ENCODE measurements around the gene IZUMO1.
A peak's percentile ranks its signal among the peaks of the same experiment; 100 is the strongest.
"Not testable (repeated sequence)": the region's sequence is repeated elsewhere in the genome, so short reads cannot be mapped to it uniquely, and the experiment has no call there.

The IZUMO1 gene

DNA sequence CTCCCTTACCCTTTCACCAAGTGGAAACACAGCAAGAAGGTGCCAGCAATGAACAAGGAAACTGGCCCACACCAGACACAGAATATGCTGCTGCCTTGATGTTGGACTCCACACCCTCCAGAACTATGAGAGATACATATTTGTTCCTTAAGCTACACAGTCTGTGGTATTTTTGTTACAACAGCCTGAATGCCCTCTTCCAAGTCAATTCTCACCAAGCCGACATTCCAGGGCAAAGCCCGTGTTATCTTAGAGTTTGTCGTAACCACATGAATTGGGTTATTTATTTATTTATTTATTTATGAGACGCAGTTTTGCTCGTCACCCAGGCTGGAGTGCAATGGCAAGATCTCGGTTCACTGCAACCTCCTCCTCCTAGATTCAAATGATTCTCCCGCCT, 23.6 kb upstream of the IZUMO1 start:
- no peaks in the 10 kb centered on the region for H3K9me3 Mint-ChIP-seq (ENCODE audit: low read depth)
- no peak overlapping the region for H3K27ac Mint-ChIP-seq

DNA sequence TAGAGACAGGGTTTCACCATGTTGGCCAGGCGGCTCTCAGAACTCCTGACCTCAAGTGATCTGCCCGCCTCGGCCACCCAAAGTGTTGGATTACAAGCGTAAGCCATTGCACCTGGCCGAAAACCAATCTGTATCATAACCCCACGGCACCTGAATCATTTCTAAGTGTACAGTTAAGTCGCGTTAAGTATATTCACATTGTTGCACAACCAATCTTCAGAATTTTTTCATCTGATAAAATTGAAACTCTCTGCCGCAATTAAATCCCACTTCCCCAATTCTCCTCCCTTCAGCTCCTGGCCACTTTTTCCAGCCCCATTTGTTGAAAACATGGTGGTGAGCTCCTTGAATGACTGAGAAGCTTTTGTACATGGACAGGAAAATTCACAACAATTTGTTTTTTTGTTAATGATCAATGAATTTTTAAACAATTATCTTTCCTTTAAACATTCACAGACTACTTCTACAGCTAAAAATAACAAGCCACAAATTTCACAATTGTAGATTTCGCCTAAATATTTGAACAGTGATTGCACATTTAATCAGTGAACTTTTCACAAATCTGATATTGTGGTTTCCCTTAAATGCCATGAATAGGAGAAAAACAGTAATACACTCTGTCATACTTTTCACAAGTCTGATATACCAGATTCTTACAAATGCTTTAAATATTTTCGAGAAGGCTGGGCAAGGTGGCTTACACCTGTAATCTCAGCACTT, 22.4 kb upstream of the IZUMO1 start:
- H3K36me3 Mint-ChIP-seq = no peaks in the 10 kb centered on the region
- peaks cover 10% of the 10 kb centered on the region for H3K27me3 Mint-ChIP-seq
- no peak overlapping the region for H3K27ac Mint-ChIP-seq
- no peak overlapping the region for H3K4me3 Mint-ChIP-seq
- no peaks in the 10 kb centered on the region for H3K9me3 Mint-ChIP-seq (ENCODE audit: low read depth)
- no peaks in the 10 kb centered on the region for H3K4me1 Mint-ChIP-seq (ENCODE audit: low read depth)

More for the DNA sequence above, 23.6 kb upstream of the IZUMO1 start:
- no peaks in the 10 kb centered on the region for H3K36me3 Mint-ChIP-seq
- H3K4me3 Mint-ChIP-seq = no peak overlapping the region
- H3K4me1 Mint-ChIP-seq (ENCODE audit: low read depth) = no peaks in the 10 kb centered on the region
- H3K27me3 Mint-ChIP-seq = peaks cover 10% of the 10 kb centered on the region

DNA sequence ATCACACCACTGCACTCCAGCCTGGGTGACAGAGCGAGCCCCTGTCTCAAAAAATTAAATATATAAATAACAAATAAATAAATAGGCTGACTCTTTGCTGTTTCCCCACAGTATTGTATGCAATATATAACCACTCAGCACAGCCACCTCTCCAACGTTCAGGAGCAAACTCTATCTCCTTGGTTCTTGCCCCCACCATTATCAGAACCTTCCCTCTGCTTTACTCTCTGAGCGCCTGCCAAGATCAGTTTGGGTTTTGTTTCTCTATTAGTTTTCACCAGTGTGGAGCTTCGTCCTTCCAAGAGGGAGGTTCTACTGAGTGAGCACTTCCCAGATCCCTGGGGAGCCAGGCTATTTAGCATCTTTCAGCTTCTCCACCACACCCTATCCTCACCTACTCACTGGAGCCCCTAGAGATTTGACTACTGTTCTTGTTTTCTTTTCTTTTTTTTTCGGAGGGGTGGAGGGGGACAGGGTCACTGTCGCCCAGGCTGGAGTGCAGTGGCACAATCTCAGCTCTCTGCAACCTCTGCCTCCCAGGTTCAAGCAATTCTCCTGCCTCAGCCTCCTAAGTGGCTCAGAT, 21.6 kb upstream of the IZUMO1 start:
- not testable (repeated sequence) for H3K27ac Mint-ChIP-seq

GRCh38 chr19:48765816-48766215, 19.1 kb upstream of the IZUMO1 start:
- not testable (repeated sequence) for H3K27me3 Mint-ChIP-seq; H3K4me3 Mint-ChIP-seq; H3K27ac Mint-ChIP-seq; H3K4me1 Mint-ChIP-seq (ENCODE audit: low read depth); H3K9me3 Mint-ChIP-seq (ENCODE audit: low read depth); H3K36me3 Mint-ChIP-seq

More for the DNA sequence above, 21.6 kb upstream of the IZUMO1 start:
- not testable (repeated sequence) for H3K9me3 Mint-ChIP-seq (ENCODE audit: low read depth); H3K4me1 Mint-ChIP-seq (ENCODE audit: low read depth); H3K27me3 Mint-ChIP-seq; H3K36me3 Mint-ChIP-seq; H3K4me3 Mint-ChIP-seq

DNA sequence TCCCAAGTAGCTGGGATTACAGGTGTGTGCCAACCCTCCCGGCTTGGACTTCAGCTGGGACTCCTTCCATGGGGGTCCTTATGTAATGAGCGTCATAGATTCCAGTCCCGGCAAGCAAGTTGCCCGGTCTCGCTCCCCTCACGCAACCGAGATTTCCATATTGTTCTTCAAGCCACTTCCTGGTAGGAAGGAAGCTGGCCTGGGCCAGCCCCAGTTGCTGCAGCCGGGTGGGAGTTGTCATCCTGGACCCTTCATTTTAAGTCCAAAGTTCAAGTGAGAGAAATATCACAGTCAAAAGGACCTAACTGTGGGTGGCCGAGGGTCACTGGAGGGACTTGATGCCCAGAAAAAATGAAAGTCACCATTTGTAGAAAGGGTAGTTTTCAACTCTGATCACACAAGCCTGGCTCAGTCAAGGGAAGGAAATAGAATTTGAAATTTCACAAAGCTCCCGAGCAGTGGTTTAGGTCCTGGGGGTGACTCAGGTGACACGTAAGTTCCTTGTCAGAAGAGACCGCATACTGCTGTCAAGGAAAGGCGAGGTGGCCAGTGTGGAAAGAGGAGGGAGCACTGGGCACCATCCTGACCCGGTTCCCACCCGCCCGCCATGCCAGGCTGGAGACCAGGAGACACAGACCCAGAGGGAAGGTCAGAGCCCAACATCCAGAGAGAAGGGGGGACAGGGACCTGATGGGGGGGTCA, 13.9 kb upstream of the IZUMO1 start:
- Mint-ChIP-seq H3K36me3 (no peaks in the 10 kb centered on the region), H3K4me3 (no peak overlapping the region), H3K27me3 (no peaks in the 10 kb centered on the region), H3K9me3 (ENCODE audit: low read depth) (no peaks in the 10 kb centered on the region), H3K4me1 (ENCODE audit: low read depth) (peaks cover 6% of the 10 kb centered on the region), H3K27ac (no peak overlapping the region)

DNA sequence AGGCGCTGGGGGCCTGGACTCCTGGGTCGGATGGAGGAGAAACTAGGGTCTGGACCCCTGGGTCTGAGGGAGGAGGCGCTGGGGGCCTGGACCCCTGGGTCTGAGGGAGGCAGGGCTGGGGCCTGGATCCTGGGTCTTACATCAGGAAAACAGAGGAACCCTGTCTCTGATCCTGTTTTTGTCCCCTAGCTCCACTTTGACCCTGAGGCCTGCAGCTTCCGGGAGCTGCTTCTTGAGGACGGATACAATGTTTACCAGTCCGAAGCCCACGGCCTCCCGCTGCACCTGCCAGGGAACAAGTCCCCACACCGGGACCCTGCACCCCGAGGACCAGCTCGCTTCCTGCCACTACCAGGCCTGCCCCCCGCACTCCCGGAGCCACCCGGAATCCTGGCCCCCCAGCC, 11.0 kb upstream of the IZUMO1 start:
- H3K27me3 Mint-ChIP-seq = peaks cover 8% of the 10 kb centered on the region
- H3K4me1 Mint-ChIP-seq (ENCODE audit: low read depth) = peaks cover 13% of the 10 kb centered on the region
- no peaks in the 10 kb centered on the region for H3K9me3 Mint-ChIP-seq (ENCODE audit: low read depth)
- no peak overlapping the region for H3K4me3 Mint-ChIP-seq
- H3K36me3 Mint-ChIP-seq = no peaks in the 10 kb centered on the region
- no peak overlapping the region for H3K27ac Mint-ChIP-seq

DNA sequence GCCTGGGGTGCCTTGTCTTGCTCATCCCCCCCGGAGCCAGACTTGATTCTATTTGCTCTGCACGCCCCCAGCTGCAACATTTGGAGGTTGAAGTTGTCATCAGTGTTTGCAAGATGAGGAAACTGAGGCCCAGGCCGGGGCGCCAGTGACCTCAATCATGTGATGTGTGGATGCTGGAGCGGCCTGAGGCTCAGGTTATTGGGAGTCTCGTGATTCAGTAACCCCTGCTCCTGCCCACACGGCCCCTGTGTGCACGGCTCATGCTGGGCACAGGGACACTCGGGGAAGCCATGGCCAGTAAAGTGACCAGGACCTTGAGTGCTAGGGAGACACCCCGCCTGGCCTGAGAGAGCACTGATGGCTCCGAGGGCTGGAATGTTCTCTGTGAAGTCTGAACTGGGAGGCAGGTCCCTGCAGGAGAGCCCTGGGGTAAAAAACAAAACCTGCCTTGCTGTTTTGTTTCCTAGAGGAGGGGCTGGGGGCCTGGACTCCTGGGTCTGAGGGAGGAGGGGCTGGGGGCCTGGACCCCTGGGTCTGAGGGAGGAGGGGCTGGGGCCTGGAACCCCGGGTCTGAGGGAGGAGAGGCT, 10.5 kb upstream of the IZUMO1 start:
- Mint-ChIP-seq H3K27ac (no peak overlapping the region), H3K4me3 (no peak overlapping the region), H3K27me3 (peaks cover 8% of the 10 kb centered on the region), H3K4me1 (ENCODE audit: low read depth) (peaks cover 14% of the 10 kb centered on the region), H3K9me3 (ENCODE audit: low read depth) (no peaks in the 10 kb centered on the region), H3K36me3 (no peaks in the 10 kb centered on the region)

DNA sequence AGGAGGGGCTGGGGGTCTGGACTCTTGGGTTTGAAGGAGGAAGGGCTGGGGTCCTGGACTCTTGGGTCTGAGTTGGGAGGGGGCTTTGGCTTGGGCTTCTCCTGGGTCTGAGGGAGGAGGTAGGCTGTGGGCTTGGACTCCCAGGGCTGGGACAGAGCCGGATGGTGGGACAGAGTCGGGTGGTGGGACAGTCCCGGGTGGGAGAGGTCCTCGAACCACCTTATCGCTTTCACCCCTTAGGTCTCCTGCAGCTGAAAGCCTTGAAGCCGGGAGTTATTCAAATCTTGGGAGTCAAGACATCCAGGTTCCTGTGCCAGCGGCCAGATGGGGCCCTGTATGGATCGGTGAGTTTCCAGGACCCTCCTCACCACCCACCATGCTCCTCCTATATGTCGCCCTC, 10.0 kb upstream of the IZUMO1 start:
- Mint-ChIP-seq H3K36me3 (no peaks in the 10 kb centered on the region), H3K4me3 (no peak overlapping the region), H3K4me1 (ENCODE audit: low read depth) (peaks cover 17% of the 10 kb centered on the region), H3K27ac (no peak overlapping the region), H3K9me3 (ENCODE audit: low read depth) (no peaks in the 10 kb centered on the region), H3K27me3 (peaks cover 8% of the 10 kb centered on the region)

DNA sequence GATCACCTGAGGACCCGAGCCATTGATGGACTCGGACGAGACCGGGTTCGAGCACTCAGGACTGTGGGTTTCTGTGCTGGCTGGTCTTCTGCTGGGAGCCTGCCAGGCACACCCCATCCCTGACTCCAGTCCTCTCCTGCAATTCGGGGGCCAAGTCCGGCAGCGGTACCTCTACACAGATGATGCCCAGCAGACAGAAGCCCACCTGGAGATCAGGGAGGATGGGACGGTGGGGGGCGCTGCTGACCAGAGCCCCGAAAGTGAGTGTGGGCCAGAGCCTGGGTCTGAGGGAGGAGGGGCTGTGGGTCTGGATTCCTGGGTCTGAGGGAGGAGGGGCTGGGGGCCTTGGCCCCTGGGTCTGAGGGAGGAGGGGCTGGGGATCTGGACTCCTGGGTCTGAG, 9.5 kb upstream of the IZUMO1 start:
- H3K27ac Mint-ChIP-seq = no peak overlapping the region
- peaks cover 9% of the 10 kb centered on the region for H3K27me3 Mint-ChIP-seq
- H3K36me3 Mint-ChIP-seq = no peaks in the 10 kb centered on the region
- no peaks in the 10 kb centered on the region for H3K9me3 Mint-ChIP-seq (ENCODE audit: low read depth)
- no peak overlapping the region for H3K4me3 Mint-ChIP-seq
- peaks cover 18% of the 10 kb centered on the region for H3K4me1 Mint-ChIP-seq (ENCODE audit: low read depth)

GRCh38 chr19:48755787-48756186, 9.1 kb upstream of the IZUMO1 start:
- Mint-ChIP-seq H3K27ac (no peak overlapping the region), H3K4me1 (ENCODE audit: low read depth) (peaks cover 20% of the 10 kb centered on the region), H3K9me3 (ENCODE audit: low read depth) (no peaks in the 10 kb centered on the region), H3K4me3 (no peak overlapping the region), H3K36me3 (no peaks in the 10 kb centered on the region), H3K27me3 (peaks cover 11% of the 10 kb centered on the region)

- no peaks in the 10 kb centered on the region for H3K9me3 Mint-ChIP-seq (ENCODE audit: low read depth)
- H3K4me3 Mint-ChIP-seq = no peak within 1 kb of the TSS
- no peak within 1 kb of the TSS for H3K27ac Mint-ChIP-seq
- peaks cover 14% of the 10 kb centered on the region for H3K4me1 Mint-ChIP-seq (ENCODE audit: low read depth)
- peaks cover 11% of the 10 kb centered on the region for H3K27me3 Mint-ChIP-seq
- H3K36me3 Mint-ChIP-seq = no peaks in the 10 kb centered on the region
Measured at GRCh38 chr19:48755084-48755641, 8.5 kb upstream of the IZUMO1 start, which contains the start of gene FGF21. FGF21 (plus strand) TSS chr19:48755524; CDS start chr19:48756237, 713 bp downstream.

DNA sequence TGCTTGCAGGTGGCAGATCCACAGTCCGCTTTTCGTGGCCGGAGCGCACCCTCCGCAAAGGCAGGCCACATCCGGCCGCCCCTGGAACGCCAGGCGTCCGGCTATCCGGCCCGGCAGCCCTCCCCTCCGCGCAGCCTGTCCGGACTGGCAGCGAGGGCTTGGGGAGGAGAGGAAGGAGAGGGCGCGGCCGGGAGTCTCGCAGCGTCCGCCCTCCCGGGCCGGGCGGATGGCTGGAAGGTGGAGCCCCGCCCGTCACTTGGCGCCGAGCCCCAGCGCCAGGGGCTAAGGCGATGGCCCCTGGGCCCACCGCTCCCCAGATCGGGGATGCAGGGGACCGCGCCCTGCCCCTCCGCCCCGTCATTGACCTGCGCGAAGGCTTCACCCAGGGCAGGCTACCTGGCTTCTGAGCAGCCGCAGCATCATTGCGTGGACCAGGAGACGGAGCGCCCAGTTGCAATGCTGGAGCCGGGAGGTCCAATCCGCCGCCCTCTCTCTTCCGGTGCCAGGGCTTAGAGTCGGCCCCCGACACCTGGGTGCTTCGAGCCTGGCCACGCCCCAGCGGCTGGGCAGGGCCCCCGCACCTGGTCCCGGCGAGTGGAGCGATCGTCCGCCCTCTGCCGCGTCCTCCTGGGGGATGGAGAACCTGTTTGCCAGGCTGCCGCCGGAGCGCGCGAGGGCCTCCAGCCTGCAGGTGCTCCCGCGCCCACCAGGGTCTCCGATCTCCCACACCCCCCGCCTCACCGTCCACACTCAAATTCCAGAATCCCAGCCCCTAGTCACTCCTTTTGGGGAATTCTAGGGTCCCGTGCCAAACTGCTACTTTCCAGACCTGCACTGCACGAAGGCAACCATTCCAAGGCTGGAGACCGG, 6.0 kb upstream of the IZUMO1 start, which contains the start of gene FUT1:
Gene FUT1 (minus strand): TSS at position 146 of the 870 bp plus-strand sequence. CDS start 1,360 bp downstream, outside the sequence.
- Mint-ChIP-seq H3K9me3 (ENCODE audit: low read depth) (no peaks in the 10 kb centered on the region), H3K36me3 (no peaks in the 10 kb centered on the region), H3K4me1 (ENCODE audit: low read depth) (peaks cover 14% of the 10 kb centered on the region), H3K27me3 (peaks cover 11% of the 10 kb centered on the region), H3K4me3 (peak within 1 kb of the TSS; percentile 85), H3K27ac (no peak within 1 kb of the TSS)

DNA sequence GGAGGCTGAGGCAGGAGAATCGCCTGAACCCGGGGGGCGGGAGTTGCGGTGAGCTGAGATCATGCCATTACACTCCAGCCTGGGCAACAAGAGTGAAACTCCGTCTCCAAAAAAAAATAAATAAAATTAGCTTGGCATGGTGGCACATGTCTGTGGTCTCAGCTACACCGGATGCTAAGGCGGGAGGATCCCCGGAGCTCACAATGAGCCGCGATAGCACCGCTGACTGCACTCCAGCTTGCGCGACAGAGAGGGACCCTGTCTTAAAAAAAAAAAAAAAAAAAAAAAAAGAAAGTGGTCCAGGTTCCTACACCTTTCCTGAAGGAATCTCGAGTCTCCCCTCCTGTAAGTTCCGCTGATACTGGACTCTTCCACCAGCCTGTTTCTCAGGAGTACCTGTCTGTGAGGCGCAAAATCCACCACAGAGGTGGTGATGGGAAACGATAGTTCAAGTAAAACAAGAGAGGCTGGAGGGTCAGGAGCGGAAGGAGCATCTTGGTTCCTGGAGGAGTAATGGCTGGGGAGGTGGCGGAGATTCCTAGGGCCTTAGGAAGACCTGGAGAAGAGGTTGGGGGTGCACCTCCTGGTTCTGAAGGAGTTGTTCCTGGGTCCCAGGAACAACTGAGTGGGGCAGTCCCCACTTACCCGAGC, 5.3 kb upstream of the IZUMO1 start:
- Mint-ChIP-seq H3K36me3 (no peaks in the 10 kb centered on the region), H3K27ac (no peak overlapping the region), H3K4me1 (ENCODE audit: low read depth) (peaks cover 14% of the 10 kb centered on the region), H3K9me3 (ENCODE audit: low read depth) (no peaks in the 10 kb centered on the region), H3K27me3 (peaks cover 11% of the 10 kb centered on the region), H3K4me3 (peak overlapping the region; percentile 85)
